GM18909 (cell line): ENCODE data around the gene MYO7B.
A peak's percentile ranks its signal among the peaks of the same experiment; 100 is the strongest.

Experiments used
- ATAC-seq: cut with Tn5 transposase; IDR thresholded peaks from one replicate; pipeline ENCODE4 v1.9.1; 2021; ENCODE audit warnings: mild to moderate bottlenecking; ENCODE audit not compliant: unreplicated experiment, poor library complexity

The MYO7B gene

GRCh38 chr2:127644066-127645025 lies 108.9 kb downstream of the MYO7B start:
- ATAC-seq: no peak

- no peak for ATAC-seq
These were observed 109.5 kb downstream of the MYO7B start for GRCh38 chr2:127645026-127645394.

GRCh38 chr2:127645395-127646291 lies 110.2 kb downstream of the MYO7B start, which contains the start of gene GPR17:
Gene GPR17, plus strand, starts transcription at chr2:127646153. Its CDS starts 4,583 bp downstream, at chr2:127650736.
- no peak for ATAC-seq

GRCh38 chr2:127646487-127647241 lies 111.2 kb downstream of the MYO7B start:
- no peak for ATAC-seq

- ATAC-seq: no peak
These were observed 112.0 kb downstream of the MYO7B start for GRCh38 chr2:127647242-127648190.

- no peak for ATAC-seq
These were observed 112.8 kb downstream of the MYO7B start for GRCh38 chr2:127648321-127648720.

- ATAC-seq: no peak
These were observed 113.7 kb downstream of the MYO7B start for GRCh38 chr2:127649100-127649611.

- ATAC-seq: peak; percentile 72
These were observed 114.2 kb downstream of the MYO7B start for GRCh38 chr2:127649684-127650040.

- ATAC-seq: peak; percentile 19
These were observed 114.7 kb downstream of the MYO7B start for GRCh38 chr2:127650041-127650784.

GRCh38 chr2:127650785-127651380 lies 115.4 kb downstream of the MYO7B start:
- ATAC-seq: no peak

GRCh38 chr2:127651381-127651809 lies 115.9 kb downstream of the MYO7B start:
- no peak for ATAC-seq

GRCh38 chr2:127651971-127652550 lies 116.6 kb downstream of the MYO7B start:
- ATAC-seq: no peak

GRCh38 chr2:127652786-127653357 lies 117.4 kb downstream of the MYO7B start:
- ATAC-seq: no peak

- ATAC-seq: no peak
These were observed 118.1 kb downstream of the MYO7B start for GRCh38 chr2:127653421-127654083.

GRCh38 chr2:127654084-127654837 lies 118.8 kb downstream of the MYO7B start:
- ATAC-seq: no peak

- ATAC-seq: no peak
These were observed 119.3 kb downstream of the MYO7B start for GRCh38 chr2:127654838-127655175.
